Measurements from ENCODE around the gene LRIT2. TPM values are rescaled to one million over a fixed set of nuclear protein-coding genes. Genes with fewer than 3 reads are reported as not detected.

The LRIT2 gene
- total RNA-seq, 2 donors from 2014 or later, result not detected

GRCh38 chr10:84217746-84218145 lies 7.6 kb downstream of the LRIT2 start:
- TF ChIP-seq POLR2AphosphoS5 (IDR thresholded peaks at IDR 0.05) (no peak), CTCF (IDR thresholded peaks at IDR 0.05) (no peak), POLR2A (IDR thresholded peaks at IDR 0.05) (no peak)
- Histone ChIP-seq H3K27ac (no peak overlapping the region), H3K36me3 (no peaks in the 10 kb centered on the region), H3K4me3 (no peak overlapping the region), H3K4me1 (replicated peaks) (no peaks in the 10 kb centered on the region), H3K9me3 (no peaks in the 10 kb centered on the region), H3K27me3 (replicated peaks; ENCODE audit: insufficient read depth) (no peaks in the 10 kb centered on the region)
- intact Hi-C loops (cut with DNase I), result no loop called here
- 89% methylated on average over 4 of the region's 4 CpGs for WGBS
- no peak for DNase-seq (ENCODE audit: low spot score)

- Histone ChIP-seq H3K9me3 (no peaks in the 10 kb centered on the region), H3K27me3 (replicated peaks; ENCODE audit: insufficient read depth) (no peaks in the 10 kb centered on the region), H3K4me1 (replicated peaks) (no peaks in the 10 kb centered on the region), H3K36me3 (no peaks in the 10 kb centered on the region), H3K27ac (no peak overlapping the region), H3K4me3 (no peak overlapping the region)
- DNase-seq (ENCODE audit: low spot score), result no peak
- intact Hi-C loops (cut with DNase I), result no loop called here
- no peak for TF ChIP-seq POLR2AphosphoS5 (IDR thresholded peaks at IDR 0.05)
- no peak for TF ChIP-seq POLR2A (IDR thresholded peaks at IDR 0.05)
- no peak for TF ChIP-seq CTCF (IDR thresholded peaks at IDR 0.05)
- 90% methylated on average over 9 of the region's 9 CpGs for WGBS
Observed at GRCh38 chr10:84216834-84217233, 8.5 kb downstream of the LRIT2 start.

- H3K9me3 ChIP-seq, result no peaks in the 10 kb centered on the region
- no peaks in the 10 kb centered on the region for H3K4me1 ChIP-seq (replicated peaks)
- no peak overlapping the region for H3K27ac ChIP-seq
- no peak overlapping the region for H3K4me3 ChIP-seq
- intact Hi-C loops (cut with DNase I), result no loop called here
- TF ChIP-seq CTCF (IDR thresholded peaks at IDR 0.05), result no peak
- TF ChIP-seq POLR2AphosphoS5 (IDR thresholded peaks at IDR 0.05), result no peak
- no peak for TF ChIP-seq POLR2A (IDR thresholded peaks at IDR 0.05)
- 44% methylated on average over 12 of the region's 12 CpGs for WGBS
- no peak for DNase-seq (ENCODE audit: low spot score)
- H3K27me3 ChIP-seq (replicated peaks; ENCODE audit: insufficient read depth), result no peaks in the 10 kb centered on the region
- H3K36me3 ChIP-seq, result no peaks in the 10 kb centered on the region
Observed at GRCh38 chr10:84214612-84215235, 10.6 kb downstream of the LRIT2 start.

GRCh38 chr10:84214046-84214572 lies 11.2 kb downstream of the LRIT2 start:
- no peaks in the 10 kb centered on the region for H3K27me3 ChIP-seq (replicated peaks; ENCODE audit: insufficient read depth)
- TF ChIP-seq POLR2AphosphoS5 (IDR thresholded peaks at IDR 0.05) (no peak), POLR2A (IDR thresholded peaks at IDR 0.05) (no peak), CTCF (IDR thresholded peaks at IDR 0.05) (no peak)
- intact Hi-C loops (cut with DNase I), result no loop called here
- H3K4me1 ChIP-seq (replicated peaks), result no peaks in the 10 kb centered on the region
- H3K9me3 ChIP-seq, result no peaks in the 10 kb centered on the region
- H3K27ac ChIP-seq, result no peak overlapping the region
- H3K4me3 ChIP-seq, result no peak overlapping the region
- WGBS, result 75% methylated on average over 25 of the region's 25 CpGs
- no peak for DNase-seq (ENCODE audit: low spot score)
- no peaks in the 10 kb centered on the region for H3K36me3 ChIP-seq

GRCh38 chr10:84213076-84213475 lies 12.3 kb downstream of the LRIT2 start:
- Histone ChIP-seq H3K4me1 (replicated peaks) (no peaks in the 10 kb centered on the region), H3K27ac (no peak overlapping the region), H3K4me3 (no peak overlapping the region), H3K27me3 (replicated peaks; ENCODE audit: insufficient read depth) (no peaks in the 10 kb centered on the region), H3K9me3 (no peaks in the 10 kb centered on the region), H3K36me3 (no peaks in the 10 kb centered on the region)
- intact Hi-C loops (cut with DNase I), result no loop called here
- 89% methylated on average over 11 of the region's 11 CpGs for WGBS
- no peak for DNase-seq (ENCODE audit: low spot score)
- no peak for TF ChIP-seq POLR2AphosphoS5 (IDR thresholded peaks at IDR 0.05)
- TF ChIP-seq CTCF (IDR thresholded peaks at IDR 0.05), result no peak
- no peak for TF ChIP-seq POLR2A (IDR thresholded peaks at IDR 0.05)

Data from prostate gland (tissue), 2 donors.